SIG-M5 treated with dmso at 0.1 percent for 504 hours (cell line): ENCODE results near the gene ZSCAN20.

Experiments used
- DNase-seq: peaks from one replicate; lab custom pipeline; 2025; ENCODE audit not compliant: unreplicated experiment; lab: John Stamatoyannopoulos, UW

Gene ZSCAN20

DNA sequence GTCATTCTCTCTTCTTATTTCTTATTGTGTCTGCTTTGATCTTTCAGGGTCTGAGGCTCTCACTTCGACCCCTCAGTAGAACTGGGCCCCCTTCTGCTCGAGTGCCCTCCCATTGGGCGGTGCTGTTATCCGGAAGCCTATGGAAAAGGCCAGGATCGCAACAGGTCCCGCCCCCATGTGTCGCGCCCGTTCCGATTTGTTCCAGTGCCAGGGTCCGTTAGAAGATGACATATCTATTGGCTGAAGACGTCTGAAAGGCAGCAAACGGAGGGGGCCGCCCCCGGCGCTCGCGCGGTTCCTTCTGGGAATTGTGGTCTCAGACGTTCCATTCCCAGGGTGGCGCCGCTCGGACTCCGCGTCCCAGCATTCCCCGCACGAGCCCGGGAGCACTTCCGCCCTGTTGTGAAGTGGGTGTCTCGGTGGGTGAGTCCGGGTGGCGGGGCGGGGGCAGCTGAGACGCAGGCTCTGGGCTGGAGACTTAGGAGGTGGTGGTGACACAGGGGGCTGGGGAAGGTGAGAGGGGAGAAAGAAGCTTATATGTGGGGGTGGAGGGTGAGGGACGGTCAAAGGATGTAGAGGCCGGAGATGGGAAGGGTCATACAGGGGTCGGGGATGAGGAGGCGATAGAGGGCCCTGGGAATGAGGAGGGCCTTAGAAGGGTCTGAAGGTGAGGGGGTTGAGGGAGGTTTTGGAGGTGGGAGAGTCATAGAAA is at the start of gene ZSCAN20:
ZSCAN20 (plus strand) TSS at position 377 of the 712 bp plus-strand sequence. CDS start 6,644 bp downstream, outside the sequence.
- DNase-seq: peak; percentile 98

DNA sequence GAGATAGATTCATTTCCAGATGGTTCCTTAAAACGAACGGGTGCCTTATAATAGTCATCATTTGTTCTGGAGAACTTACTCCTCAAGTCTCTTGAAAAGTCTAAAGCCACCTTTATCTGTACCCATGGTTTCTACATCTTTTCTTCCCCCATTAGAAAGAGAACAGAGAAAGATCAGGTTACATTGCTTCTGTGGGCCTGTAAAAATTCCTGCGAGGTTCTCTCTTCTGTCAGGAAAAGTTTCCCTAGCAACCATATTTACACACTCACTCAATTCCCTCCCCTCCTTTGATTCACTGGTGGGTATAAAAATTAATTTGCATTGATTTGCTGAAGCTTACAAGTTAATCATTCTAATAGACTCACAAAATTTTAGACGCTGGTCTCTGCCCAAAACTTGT is 48.2 kb upstream of the ZSCAN20 start:
- no peak for DNase-seq

DNA sequence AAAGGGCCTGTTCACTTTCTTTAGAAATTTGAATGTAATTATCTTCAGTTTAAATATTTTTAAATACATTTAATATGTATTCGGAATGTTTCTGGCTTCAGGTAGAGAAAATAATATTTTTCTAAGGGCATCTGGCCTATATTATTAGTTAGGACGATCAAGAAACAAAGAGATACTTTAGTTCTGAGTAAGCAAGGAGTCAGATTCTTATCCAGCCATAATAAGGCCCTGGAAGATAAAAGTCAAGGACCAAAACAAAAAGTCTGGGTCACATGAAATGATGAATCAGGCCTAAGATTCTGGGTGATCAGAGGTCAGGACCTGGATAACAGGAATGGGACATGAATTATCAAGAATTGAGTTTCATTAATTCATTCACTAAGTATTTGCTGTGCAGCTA is 47.8 kb upstream of the ZSCAN20 start:
- DNase-seq: no peak

DNA sequence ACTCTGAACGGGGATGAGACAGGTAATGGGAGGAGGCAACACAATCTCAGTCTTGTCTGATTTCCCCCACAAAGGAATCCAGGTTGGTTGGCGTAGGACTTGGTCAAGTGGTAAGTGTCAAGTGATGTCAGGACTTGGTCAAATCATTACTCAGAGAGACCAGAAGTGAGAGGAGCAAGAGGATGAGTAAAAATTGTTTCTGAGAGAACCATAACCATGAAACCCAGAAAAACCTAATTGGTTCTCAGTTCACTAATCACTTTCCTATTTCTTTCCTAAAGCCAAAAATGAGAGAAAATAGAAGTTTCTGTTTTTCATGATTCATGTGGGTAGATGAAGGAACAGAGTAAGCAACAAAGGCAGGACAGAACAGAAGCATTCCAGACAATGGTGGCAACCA is 46.5 kb upstream of the ZSCAN20 start:
- no peak for DNase-seq

DNA sequence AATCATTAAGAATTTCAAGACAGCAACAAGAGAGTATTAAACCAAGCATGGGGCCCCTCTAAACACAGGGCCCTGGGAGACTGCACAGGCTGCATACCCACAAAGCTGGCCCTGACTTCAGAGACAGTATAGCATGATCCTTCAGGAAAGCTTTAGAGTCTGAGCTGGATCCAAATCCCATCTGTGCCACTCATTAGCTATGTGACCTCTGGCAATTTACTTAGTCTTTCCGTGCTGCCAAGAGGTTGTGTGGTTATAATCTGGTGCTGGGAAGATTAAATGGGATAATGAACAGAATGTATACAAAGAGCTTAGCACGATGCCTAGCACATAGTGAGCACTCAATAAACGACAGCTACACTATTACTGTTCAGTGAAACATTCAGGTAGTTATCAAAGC is 45.5 kb upstream of the ZSCAN20 start:
- no peak for DNase-seq

DNA sequence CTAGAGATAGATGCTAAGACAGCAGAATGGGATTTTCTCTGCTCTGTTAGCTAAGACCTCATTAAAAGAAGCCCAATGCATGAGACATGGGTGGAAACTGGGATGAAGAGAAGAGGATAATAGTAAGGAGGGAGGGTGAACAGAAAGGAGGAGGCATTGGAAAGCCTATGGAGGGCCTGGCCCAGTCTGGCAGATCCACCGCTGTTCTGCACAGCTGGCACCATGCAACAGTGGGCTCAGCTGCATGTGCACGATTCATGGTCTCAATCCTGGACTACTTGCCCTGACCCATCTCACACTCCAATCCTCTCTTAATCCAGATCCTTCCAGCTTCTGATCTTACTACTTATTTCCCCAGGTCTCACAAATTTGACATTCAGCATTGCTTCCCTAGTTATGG is 43.8 kb upstream of the ZSCAN20 start:
- no peak for DNase-seq

DNA sequence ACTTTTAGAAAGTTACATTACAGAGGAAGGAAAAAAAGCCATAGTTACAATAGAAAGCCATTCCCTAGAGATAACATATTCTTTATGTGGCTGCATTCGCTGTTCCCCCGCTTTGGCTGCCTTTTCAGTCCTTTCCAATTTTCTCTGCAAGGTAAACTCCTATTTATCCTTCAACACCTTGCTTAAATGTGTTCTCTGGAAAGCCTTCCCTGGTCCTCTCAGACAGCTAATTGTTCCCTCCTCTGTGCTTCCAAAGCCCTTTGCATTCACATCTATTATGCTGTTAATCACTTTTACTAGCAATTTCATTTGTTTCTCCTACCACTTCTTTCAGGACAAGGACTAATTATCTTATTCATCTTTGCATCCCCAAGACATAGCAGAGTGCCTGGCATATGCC is 43.1 kb upstream of the ZSCAN20 start:
- DNase-seq: no peak

DNA sequence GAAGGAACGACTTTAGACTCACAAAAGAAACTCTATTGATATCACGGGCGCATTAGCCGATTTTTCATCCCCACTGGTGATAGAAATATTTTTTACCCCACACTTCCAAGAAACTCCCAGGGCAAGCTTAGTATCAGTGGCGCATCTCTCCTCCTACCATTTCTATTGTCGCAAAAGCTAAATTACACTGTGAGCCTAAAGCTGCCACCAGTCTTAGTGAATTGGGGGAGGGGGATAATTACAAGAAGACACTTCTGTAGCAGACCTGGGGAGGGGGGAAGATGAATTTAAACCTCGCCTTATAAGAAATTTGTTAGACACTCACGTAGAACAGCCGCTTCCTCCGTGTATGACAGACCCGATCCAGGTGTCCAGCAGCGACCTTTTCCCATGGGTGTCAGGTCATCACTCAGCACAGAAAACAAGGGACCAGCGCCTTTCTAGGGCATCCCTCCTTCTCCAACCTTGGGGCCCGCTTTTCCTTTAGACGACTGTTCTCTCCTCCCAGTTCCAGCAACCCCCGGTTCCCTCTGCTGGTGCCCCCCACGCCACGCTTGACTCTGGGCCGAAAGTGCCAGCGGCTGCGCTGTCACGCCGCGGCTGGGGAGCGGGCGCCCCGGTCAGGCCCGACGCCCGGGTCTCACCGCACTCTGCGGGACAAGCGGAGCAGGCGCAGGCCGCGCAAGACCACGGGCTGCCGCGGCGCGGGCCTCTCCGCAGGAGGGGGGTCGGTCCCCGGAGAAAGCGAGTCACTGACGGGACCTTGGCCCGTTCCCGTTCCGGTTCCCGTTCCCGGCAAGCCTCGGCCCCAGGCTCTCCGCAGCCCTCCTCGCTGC is 42.4 kb upstream of the ZSCAN20 start:
- no peak for DNase-seq

DNA sequence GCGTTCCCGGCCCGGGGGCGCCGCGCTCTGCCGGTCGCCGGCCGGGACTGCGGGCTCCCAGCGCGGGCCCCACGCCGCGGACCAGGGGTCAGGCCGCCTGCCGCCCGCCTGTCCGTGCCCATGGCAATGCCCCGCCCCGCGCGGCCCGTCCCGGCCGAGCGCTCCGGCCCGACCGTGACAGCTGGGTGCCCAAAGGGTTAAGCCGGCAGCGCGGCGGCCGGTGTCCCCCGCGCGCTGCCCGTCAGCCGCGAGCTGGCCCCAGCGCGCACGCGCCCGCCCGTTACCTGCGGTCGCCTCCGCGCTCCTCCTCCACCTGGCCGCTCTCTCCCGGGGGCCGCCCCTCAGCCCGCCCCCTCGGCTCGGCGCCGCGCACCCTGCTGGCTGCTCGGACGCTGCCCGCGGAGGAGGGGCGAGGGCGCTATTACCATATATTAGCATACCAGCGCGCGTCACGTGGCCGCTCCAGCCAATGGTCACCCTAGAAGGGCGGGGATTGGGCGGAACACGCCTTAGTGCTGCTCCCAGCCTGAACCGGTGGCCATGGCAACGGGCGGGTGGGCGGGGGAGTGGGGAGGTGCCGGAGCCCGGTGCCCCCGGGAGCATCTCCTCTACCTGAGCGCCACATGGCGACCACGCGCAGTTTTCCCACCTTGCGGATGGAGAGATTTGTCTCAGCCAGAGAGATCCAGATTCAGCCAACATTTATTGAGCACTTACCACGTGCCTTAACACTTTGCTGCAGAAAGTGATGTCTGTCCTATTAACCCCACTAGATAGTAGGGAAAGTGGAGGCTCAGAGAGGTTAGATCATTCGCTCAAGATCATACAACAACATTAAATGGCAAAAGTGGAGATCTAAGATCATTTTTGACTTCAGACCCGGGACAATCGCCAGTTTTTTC is 41.5 kb upstream of the ZSCAN20 start, which contains the start of gene PHC2:
PHC2 (minus strand) TSS at position 404 of the 902 bp plus-strand sequence. CDS start 55,556 bp downstream, outside the sequence.
- DNase-seq: peak; percentile 86

DNA sequence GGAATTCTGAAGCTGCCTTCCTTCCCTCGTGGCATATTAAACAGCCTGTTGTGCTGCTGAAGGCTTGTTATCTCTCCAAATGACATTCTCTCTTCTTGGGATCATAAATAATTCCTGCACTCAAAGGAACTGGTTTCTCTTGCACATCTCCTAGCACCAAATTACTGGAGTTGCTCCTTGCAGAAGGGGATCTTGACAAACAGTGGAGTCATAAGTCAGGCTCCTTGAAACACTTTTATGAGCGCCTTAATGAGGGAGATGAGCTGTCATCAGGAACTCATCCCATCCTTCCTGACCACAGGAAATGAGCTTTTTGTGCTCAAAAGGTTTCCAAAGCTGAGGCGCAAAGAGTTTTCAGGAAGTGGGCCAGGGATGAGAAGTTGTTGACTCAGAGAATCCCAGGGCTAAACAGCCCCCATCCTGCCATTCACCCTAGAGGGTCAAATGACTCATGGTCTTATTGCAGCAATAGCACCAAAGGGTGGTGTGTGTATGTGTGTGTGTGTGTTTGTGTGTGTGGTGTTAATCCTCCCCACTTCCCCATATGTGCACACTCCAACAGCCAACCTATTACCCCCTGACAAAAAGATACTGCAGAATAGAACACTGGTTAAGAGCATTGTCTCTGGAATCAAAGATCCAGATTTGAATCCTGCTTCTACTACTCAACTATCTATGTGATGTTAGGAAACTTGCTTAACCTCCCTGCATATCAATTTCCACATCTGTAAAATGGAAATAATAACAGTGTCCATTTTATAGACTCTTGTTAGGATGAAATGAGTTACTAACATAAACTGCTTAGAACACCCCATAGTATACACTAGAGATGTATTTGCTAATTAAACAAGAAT is 38.7 kb upstream of the ZSCAN20 start:
- DNase-seq: peak; percentile 93

DNA sequence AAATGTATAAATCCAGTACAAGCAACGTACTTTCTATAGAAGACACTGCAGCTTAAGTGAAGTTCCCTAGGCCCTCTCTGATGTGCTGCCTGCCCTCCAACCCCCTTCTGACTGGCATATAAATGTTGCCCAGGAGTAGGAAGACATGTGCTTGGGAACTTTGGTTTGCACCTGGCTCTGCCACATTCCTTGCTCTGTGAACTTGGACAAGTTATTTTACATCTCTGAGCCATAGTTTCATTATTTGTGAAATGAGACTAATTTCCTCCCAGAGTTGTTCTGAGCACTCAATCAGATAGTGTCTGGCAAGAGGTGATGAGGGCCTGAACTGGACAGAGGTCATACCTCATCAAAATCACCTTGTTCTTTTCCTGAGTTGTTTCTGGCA is 38.1 kb upstream of the ZSCAN20 start:
- no peak for DNase-seq

DNA sequence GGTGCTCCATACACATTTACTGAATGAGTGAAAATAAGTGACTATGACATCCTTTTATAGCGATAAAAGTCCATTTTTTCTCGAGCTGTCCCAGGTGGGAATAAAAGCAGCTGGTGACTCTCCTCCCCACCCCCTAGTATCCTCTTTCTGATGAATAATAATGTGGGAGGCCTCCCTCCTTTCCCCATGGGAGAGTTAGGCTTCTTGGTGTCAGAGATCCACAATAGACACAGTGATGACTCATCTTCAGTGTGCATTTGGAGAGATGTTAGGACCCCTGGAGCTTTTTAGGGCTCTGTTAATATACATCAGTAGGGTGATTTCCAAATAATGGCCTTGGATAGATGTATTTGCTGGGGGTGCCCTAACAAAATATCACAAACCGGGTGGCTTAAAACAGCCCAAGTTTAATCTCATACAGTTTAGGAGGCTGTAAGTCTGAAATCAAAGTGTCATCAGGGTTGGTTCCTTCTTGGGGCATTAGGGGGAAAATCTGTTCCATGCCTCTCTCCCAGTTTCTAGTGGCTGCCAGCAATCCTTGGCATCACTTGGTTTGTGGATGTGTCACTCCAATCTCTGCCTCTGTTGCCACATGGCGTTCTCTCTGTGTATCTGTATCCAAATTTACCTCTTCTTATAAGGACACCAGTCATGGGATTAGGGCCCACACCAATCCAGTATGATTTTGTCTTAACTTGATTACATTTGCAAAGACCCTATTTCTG is 37.2 kb upstream of the ZSCAN20 start:
- DNase-seq: no peak

DNA sequence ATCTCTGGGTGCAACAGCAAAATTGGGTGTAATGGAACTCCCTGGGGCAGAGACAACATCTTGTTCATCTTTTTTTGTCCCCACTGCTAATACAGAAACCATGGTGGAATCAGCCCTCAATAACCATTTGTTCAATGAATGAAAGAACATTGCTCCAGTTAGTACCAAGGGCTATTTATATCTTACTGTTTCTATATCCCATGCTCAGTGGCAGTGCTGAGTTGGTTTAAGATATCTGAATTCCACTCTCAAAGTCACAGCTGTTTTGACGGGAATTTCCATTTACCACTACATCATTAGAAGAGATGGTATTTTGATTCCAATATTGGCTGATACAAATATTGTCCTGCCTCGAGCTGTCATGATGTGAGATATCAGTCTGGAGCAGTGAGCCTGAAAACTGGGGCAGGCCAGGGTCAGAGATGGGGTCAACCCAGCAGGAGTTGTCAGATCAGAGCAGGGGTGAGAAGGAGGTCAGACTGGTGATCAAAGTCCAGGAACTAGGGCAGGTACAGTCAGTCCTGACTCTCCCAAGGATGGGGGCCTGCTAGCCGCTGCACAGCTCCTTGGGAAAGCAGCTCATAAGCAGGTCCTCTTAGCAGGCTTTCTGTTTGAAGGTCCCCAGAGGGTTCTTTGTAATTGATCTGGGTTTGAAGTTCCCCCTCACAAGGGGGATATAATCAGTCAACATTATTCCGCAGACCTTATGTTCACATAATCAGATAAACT is 35.7 kb upstream of the ZSCAN20 start:
- no peak for DNase-seq

DNA sequence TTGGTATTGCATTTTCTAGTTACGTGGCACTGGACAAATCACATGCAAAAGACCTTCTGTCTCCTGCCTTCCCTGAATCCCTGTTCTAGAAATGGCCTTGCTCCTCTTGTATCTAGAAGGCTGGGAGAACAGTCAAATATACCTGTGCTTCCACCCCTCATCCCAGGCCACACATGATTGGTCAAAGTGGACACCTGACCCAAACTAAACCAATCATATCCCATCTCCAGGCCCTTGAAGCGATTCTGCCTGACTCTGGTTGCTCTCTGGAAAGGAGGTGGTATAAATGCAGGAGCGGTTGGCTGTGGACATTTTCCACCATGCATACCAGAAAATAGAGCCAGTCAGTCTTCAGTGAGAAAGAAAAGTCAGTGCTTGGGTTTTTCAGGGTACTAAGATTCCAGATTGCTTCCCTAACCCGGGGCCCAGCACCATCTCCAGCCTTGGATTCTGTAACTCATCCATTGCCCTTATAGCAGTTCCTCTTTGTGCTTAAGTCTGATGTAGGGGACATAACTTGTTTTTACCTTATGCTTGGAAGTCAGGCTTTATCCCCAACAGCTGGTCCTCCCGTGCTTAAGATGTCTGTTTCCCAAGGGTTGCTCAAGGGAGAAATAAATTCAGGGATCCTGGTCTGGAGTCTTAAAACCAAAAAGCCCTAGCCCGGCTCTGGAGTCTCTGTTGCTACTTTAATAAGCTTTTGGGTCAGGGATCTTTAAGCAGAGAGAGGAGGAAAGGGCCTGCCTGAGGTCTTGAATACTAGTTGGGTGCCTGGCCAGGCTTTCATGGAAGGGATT is 33.9 kb upstream of the ZSCAN20 start:
- no peak for DNase-seq

DNA sequence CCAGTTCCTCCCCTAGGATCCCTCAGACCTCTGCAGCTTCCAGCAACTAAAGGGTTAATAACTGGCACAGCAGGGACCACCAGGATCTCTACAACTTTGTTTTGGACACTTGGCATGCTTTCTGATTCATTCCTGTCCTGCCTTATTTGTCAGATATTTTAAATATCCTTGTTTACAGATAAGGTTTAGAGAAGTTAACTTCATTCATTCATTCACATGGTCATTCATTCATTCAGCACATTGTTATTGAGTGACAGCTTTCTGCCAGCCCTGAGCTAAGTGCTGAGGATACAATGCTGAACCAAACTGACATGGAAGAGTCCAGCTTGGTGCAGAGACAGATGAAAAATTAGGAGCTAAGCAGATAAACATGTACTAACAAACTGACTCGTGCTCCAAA is 32.8 kb upstream of the ZSCAN20 start:
- no peak for DNase-seq

DNA sequence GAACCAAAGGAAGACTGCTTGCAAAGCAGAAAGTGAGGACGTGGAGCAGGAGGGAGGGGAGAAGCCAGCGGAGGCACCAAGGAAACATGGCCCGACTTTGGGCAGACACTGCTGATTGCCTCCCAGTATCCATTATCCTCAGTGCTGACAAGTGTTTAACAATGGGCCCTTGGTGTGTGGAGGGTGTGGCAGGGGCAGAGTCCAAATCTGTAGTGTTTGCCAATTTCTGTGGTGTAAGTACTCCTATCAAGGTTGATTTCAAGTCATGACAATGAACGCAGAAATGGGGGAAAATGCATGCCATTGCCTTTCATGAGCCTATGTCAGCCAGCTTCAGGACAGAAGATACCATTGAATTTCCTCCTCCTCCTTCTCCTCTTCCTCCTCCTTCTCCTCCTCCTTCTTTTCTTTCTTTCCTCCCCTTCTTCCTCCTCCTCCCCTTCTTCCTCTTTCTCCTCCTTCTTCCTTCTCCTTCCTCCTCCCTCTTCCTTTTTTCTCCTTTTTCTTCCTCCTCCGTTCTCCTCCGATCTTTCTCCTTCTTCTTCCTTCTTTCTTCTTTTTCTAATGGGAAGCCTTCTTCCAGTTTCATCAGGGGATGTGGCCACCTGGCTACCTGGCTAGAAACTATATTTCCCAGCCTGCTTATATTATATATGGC is 31.2 kb upstream of the ZSCAN20 start:
- DNase-seq: no peak

DNA sequence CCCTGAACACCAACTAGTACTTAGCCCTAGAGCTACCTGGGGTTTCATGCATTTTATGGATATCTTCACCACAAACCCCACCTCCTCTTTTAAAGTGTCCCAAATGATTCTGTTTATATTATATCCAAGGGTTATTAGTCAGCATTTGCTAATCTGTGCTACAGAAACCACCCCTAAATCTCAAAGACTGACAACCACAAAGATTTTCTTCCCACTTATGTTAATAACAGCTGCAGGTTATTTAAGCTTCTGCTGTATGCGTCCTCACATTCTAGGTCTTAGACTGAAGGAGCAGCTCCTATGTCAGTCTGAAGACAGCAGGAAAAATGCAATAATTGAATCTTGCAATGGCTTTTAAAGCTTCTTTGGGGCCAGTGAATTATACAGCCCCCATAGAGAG is 30.3 kb upstream of the ZSCAN20 start:
- no peak for DNase-seq
